NCI-H446 (cell line): ENCODE results near the gene SQOR.
A peak's percentile ranks its signal among the peaks of the same experiment; 100 is the strongest.

Experiments
- DNase-seq, 2 experiments: peaks; one replicate each; lab custom pipeline; 2025; lab: John Stamatoyannopoulos, UW

The SQOR gene

DNA sequence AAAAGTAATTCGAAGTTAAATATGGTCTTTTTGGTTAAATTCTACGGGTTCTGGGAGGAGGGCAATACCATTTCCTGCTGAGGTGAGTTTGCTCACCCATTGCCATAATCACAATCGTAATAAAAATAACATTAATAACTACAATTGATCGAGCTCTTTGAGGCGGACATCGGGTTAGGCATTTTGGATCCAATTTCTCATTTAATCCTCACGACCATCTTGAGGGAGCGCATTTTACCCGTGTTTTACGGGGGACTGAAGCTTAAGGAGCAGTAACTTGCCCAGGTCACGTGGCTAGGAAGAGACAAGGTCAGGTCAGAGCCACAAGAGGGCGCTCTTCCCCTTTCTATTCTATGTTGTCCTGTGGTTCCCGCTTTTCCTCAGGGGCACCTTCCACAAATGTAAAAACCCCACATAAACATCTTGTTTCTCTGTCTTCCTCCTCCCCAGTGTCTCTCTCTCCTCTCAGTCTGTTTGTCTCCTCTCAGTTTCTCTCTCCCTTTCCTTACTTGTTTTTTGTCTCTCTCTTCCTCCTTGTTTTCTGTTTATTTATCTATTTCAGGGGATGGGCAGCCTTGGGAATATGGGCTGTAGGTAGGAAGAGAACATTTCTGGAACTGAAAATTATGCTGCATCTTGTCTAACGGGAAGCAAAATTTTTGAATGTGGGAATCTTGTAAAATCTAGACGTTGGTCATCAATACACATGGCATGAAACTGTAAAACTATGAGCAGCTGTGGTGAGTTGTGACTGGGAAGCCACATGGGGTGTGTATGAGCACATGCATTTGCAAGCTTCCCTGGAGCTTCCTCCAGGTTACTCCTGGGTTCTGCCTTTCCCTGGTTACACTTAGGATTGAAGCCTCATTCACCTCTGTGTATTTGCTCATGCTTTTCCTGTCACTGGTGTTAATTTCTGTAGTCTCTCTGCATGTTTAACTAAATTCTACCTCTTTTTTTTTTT, 71.0 kb downstream of the SQOR start:
- DNase-seq: peak; percentile 57 to 85

DNA sequence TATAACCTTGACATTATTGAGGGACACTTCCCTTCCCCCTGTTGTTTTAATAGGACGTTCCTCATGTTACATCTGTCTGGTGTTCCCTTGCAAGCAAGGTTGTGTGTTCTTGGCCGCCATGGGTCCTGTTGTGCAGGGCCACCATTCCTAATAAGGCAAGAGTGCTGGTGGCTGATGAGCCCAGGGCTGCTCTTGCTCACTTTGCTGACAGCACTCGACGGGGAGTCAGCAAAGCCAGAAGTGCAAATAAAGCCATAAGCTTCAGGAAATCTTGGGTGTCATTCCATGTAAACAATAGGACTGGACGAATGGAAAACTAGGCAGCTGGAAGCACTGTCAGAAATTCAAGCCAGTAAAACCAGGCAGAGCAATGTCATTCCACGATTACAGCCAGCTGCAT, 75.8 kb downstream of the SQOR start:
- no peak for DNase-seq

DNA sequence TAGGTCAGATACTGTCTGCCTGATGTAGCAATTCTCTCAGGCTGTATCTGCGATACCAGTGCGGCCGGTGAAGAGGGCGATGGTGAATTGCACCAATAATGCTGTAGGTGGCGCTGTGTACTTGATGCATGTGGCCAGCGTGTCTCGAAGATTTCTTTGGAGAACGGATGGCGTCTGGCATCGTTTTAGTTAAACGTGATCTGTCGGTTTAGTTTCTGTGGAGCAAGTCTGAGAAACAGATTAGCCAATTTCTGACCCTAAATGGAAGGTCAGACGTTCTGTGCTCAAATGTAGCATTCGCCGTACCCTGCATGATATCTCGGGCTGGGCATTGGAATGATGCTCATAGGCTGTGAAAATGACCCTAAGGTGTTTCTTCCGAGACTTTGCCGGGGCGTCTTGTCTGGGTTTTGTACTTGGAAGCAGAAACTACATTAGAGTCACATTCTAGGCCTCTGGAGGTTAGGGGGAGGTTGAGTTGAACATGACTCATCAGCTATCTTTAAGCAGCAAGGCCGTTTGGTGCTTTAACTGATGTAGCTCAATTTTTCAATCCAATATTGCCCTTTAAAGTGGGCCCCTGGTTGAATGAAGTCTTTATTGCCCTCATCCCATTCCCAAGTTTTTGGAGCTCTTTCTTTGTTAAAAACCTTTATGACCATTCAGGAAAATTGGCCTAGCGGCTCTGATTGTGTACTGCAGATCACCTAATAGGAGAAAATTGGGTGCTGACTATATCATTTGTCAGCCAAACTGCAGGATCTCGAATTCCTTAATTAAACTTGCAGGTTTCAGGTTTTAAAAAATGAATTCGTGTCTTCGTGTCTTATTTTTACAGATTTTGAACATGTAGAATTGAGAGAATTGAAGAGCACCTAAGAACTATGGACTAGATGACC, 80.0 kb downstream of the SQOR start:
- DNase-seq: peak; percentile 11 to 66

DNA sequence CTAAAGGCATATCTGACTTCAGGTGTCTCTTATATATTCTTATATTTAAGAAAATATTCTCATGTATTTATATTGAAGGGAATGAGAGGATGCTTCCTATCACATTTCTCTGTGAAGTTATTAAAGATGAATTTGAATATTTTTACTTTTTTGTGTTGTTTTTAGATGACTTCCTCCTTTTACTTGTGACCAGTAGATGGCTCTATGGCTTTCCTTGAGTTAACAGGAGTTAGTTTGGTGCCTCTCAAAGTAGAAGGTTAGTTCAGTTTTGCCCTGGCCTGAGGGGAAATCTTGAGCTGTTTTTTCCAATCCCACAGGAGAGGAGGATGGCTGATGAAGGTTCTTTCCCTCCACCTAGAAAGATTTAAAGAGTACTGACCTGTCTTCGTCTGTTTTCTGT, 80.7 kb downstream of the SQOR start:
- DNase-seq: no peak

DNA sequence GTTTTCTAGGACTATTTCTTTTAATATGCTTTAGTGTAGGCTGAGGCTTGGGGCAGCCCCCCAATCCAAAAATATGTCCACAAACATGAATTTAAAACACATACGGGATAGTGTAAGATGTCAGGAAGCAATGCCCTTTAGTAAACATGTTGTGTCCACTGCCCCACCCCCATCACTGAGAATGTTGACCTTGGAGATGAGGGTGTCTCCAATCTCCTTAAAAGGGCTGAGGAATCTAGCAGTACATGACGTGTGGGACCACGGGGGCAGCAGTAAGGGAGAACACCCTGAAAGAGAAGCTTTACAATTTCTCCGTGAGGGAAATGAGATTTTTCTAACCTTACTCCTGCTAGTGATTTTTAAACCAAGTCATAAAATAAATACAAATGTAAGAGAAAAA, 84.7 kb downstream of the SQOR start:
- DNase-seq: no peak

DNA sequence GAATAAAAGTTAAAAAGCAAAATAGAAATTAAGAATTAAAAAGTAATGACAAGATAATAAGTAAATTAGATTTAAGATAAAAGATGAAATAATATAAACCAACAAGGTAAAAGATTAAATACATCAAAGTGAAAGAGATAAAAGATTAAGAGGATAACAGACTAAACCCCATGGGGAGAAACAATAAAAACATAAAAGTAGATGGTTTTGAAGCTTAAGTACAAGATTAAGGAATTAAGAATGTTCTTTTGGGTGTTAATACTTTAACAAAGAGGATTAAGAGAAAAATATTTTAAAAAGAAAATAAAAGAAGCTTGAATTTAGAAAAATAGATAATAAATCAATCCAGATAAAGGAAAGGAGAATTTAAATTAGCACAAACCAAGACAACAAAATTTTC, 85.4 kb downstream of the SQOR start:
- DNase-seq: no peak

DNA sequence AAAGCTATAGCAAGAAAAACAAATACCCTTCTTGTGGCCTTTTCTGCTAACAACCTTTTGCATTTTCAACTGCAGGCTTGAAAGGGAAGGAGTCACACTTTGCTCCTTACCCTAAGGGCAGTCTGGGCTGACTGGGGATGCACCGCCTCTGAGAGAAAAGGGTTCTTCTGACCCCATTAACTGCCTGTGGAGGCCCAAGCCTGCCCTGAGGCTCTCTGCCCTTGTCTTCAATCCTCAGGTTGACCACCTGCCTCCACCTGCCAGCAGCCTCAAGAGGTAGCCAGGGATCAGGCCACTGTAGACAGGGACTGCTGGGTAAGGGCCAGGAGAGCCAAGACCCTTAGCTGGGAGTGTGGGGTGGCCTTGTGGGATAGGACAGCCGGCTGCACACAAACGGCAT, 93.8 kb downstream of the SQOR start:
- DNase-seq: no peak

DNA sequence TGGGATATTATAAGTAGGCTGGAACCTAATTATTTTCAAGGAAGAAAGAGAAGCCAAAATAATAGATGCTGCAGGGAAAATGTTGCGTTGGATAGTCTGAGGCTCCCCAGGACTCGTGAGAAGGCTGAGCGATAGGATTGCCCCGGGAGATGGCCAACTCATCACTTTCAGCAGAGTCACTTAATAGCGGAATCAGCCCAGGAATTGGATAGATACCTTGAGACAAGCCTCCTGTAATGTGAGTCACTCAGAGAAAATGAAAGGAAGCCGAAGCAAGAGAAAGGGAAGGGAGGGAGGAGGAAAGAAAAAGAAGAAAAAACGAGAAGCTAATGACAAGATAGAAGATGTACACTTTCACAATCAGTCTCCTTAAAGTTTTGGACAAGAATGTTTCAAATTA, 94.3 kb downstream of the SQOR start:
- DNase-seq: no peak

DNA sequence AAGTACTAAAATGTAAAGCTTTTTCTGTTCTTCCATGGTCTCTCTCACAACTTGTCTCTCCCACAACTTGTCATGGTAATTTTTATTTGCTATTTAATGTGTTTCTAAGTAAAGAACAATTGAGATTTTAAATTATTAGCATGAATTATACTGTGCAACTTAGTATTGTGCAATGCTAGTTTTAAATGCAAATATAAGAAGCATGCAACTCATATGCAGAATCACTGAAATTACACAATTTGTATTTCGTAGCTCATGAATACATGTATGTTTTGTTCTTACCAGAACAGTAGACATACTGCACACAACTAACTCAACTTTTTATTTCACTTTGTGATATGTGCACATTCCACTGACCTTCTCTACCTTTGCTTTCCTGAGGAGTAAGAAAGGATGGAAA, 96.5 kb downstream of the SQOR start:
- DNase-seq: no peak

DNA sequence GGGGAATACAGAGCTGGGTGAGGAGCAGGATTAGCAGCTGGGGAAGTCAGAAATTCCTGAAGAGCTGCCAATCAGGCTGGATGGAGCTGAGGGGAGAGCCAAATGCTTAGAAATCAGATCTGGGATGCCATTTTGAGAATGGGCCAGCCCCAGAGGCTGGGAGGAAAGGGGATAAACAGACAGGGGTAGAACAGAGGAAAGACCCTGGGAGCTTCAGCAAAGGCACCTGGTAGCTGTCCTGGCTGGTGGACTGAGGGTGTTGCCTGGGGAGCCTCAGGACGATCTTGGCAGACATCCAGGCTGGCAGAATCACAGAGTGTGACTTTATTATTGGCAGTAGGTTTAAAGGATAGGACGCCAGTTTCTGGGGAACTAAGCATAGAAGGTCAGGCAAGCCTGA, 97.8 kb downstream of the SQOR start:
- DNase-seq: peak in 1 of 2 experiments; percentile 65

DNA sequence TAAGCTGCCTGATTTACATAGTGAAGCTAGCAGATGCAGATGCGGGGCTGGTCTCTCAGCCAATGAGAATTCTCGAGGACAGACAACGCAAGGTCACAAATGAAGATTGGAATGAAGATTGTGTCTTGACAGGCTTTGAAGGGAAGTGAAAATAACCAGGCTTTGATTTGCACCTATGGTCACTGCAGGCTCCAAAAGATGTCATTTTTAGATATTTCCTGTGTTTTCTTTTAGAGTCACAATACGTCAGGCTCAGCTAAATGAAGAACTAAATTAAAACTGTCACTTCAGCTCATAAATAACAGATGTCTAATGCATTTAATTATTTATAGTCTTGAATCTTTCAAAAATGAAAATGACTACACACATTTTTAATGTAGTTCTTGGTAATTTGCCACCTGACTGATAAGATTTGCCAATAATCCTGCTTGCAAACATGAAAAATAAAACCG, 99.5 kb downstream of the SQOR start:
- no peak for DNase-seq
